Caco-2 (cell line): ENCODE data around the gene NT5C3A. TPM values are rescaled to one million over a fixed set of nuclear protein-coding genes. Genes with fewer than 3 reads are reported as not detected.

Experiments
- Bru-seq: library from RNA; stranded (reverse); fragments of 400-500 nt; gene quantifications from one replicate; lab custom pipeline; 2021; lab: Mats Ljungman, UMichigan
- BruChase-seq, 2 experiments: library from RNA; stranded (reverse); fragments of 400-500 nt; gene quantifications; one replicate each; lab custom pipeline; 2021; lab: Mats Ljungman, UMichigan
- BruUV-seq: library from RNA; stranded (reverse); fragments of 400-500 nt; replicated peaks from 2 replicates; lab custom pipeline; 2021; lab: Mats Ljungman, UMichigan
- CTCF ChIA-PET: fragments of 300-600 bp; sonication (Branson Sonifier 250); formaldehyde crosslinking; loops from one replicate; lab custom pipeline; 2022; ENCODE audit warnings: antibody characterized with exemption; lab: Charles Lee
- POLR2A ChIA-PET: fragments of 300-600 bp; sonication (Branson Sonifier 250); formaldehyde crosslinking; loops from one replicate; lab custom pipeline; 2022; ENCODE audit warnings: antibody characterized with exemption; lab: Charles Lee
- DNase-seq, 2 experiments: peaks; one replicate each; pipeline versions ENCODE4 v3.0.0 to v3.0.0-alpha.2; 2020 to 2022
- H3K27me3 ChIP-seq: replicated peaks from 2 replicates; pipeline ENCODE4 v1.6.0; 2011; ENCODE audit warnings: low read length; ENCODE audit not compliant: control insufficient read depth, insufficient read depth
- H3K36me3 ChIP-seq: 2 replicates; pipeline ENCODE4 v1.5.1; 2011; ENCODE audit warnings: low read length; ENCODE audit not compliant: control insufficient read depth, insufficient read depth
- H3K4me1 ChIP-seq: fragments of 250-450 bp; sonication (Bioruptor Pico); 2 replicates; pipeline ENCODE4 v1.5.1; 2020; ENCODE audit warnings: mild to moderate bottlenecking
- H3K4me3 ChIP-seq: 2 replicates; pipeline ENCODE4 v1.5.1; 2011; ENCODE audit warnings: low read depth, mild to moderate bottlenecking, control low read depth, low read length
- H3K9me3 ChIP-seq: fragments of 250-450 bp; sonication (Bioruptor Pico); 2 replicates; pipeline ENCODE4 v1.5.1; 2020; ENCODE audit warnings: mild to moderate bottlenecking, moderate library complexity
- H3K27ac Mint-ChIP-seq: one replicate; pipeline ENCODE4 v1.8.0; 2022; ENCODE audit warnings: mixed read lengths; ENCODE audit not compliant: unreplicated experiment
- H3K27me3 Mint-ChIP-seq: one replicate; pipeline ENCODE4 v1.8.0; 2022; ENCODE audit warnings: mixed read lengths; ENCODE audit not compliant: insufficient read depth, unreplicated experiment
- H3K36me3 Mint-ChIP-seq: one replicate; pipeline ENCODE4 v1.8.0; 2022; ENCODE audit warnings: mild to moderate bottlenecking, mixed read lengths; ENCODE audit not compliant: insufficient read depth, unreplicated experiment
- H3K4me1 Mint-ChIP-seq: one replicate; pipeline ENCODE4 v1.8.0; 2022; ENCODE audit warnings: low read depth, mixed read lengths; ENCODE audit not compliant: unreplicated experiment
- H3K4me3 Mint-ChIP-seq: one replicate; pipeline ENCODE4 v1.8.0; 2022; ENCODE audit warnings: mild to moderate bottlenecking, moderate library complexity, mixed read lengths; ENCODE audit not compliant: unreplicated experiment
- H3K9me3 Mint-ChIP-seq: one replicate; pipeline ENCODE4 v1.8.0; 2022; ENCODE audit warnings: mixed read lengths; ENCODE audit not compliant: unreplicated experiment
- CTCF ChIP-seq, 2 experiments: fragments of 200-600 bp in 1 of 2; IDR thresholded peaks; 1 replicate in 1 of 2; 2 replicates in 1 of 2; pipeline versions ENCODE4 v1.5.1 to v1.8.0; 2011 to 2022; ENCODE audit warnings: antibody characterized with exemption in 1 of 2, control low read depth in 1 of 2, inconsistent platforms in 1 of 2, low read depth in 1 of 2, low read length in 1 of 2, mild to moderate bottlenecking in 1 of 2, moderate library complexity in 1 of 2; ENCODE audit not compliant: insufficient read depth in 1 of 2, severe bottlenecking in 1 of 2, unreplicated experiment in 1 of 2
- intact Hi-C: fragments of 100-400 bp; cut with micrococcal nuclease; formaldehyde crosslinking; loops from one replicate; pipeline ENCODE4 v1.10.0; 2022; ENCODE audit not compliant: unreplicated experiment
- long read RNA-seq: library from polyadenylated mRNA; stranded (forward); transcript quantifications from one replicate; pipeline ENCODE4 v2.0.0, GENCODE V29; 2022
- total RNA-seq: library from RNA; stranded (reverse); gene quantifications from 2 replicates; pipeline ENCODE4 v1.2.3, GENCODE V29; 2022

Gene NT5C3A
- total RNA-seq (32.6 and 38.9 TPM in 2 replicates), Bru-seq, nascent RNA (percentile 80 among the genes with signal in this experiment), BruChase-seq, experiment 1, labeled RNA remaining after a 2-hour chase (percentile 75 among the genes with signal in this experiment), BruChase-seq, experiment 2, labeled RNA remaining after a 6-hour chase (percentile 80 among the genes with signal in this experiment)
- long read RNA-seq, transcript NT5C3A-201 (9 exons, 1,704 nt) = major isoform, 40 of 77 reads
- long read RNA-seq, transcript NT5C3A-204 (10 exons, 1,759 nt) = minor isoform, 21 of 77 reads
- long read RNA-seq, partial matches to known transcripts = 5 of 77 reads
- long read RNA-seq, other reads (novel, unspliced or antisense) = 10 of 77 reads

- peak; percentile 51 to 64 for DNase-seq
- H3K4me1 Mint-ChIP-seq = peaks cover 7% of the 10 kb centered on the region
- H3K27ac Mint-ChIP-seq = peak within 1 kb of the TSS; percentile 87
- peaks cover 14% of the 10 kb centered on the region for H3K36me3 Mint-ChIP-seq
- intact Hi-C loops = loop anchor here (1.0 to 5.0 kb wide), 4 partner anchors 18 to 105 kb away; partner anchors contain the start of genes BBS9, FKBP9 and RP9
- no peak for TF ChIP-seq CTCF (IDR thresholded peaks at IDR 0.05; ENCODE audit: insufficient read depth in 1 of 2, low read depth in 1 of 2, low read length in 1 of 2, severe bottlenecking in 1 of 2, unreplicated experiment in 1 of 2)
- no peaks in the 10 kb centered on the region for H3K27me3 Mint-ChIP-seq
- Histone ChIP-seq H3K4me3 (peak within 1 kb of the TSS; percentile 91), H3K27me3 (no peaks in the 10 kb centered on the region), H3K36me3 (no peaks in the 10 kb centered on the region), H3K4me1 (0 out of 2 replicates have a peak, but pooled peaks cover 5% of the 10 kb centered on the region), H3K9me3 (no peaks in the 10 kb centered on the region)
- peak within 1 kb of the TSS; percentile 97 for H3K4me3 Mint-ChIP-seq
- ChIA-PET CTCF (interaction anchor here (0.6 to 2.2 kb wide), 4 partner anchors 18 to 216 kb away, joined by 3 to 14 read pairs (median 5); partner anchors contain the start of genes FKBP9 and RP9), POLR2A (interaction anchor here (0.6 to 1.4 kb wide), 3 partner anchors 10 to 216 kb away, joined by 3 to 13 read pairs (median 4); partner anchors contain the start of gene FKBP9)
- peaks cover 19% of the 10 kb centered on the region for H3K9me3 Mint-ChIP-seq
- BruUV-seq = no TSS peak
Measured at GRCh38 chr7:33062023-33062781, at the start of gene NT5C3A. Gene NT5C3A (minus strand): TSS chr7:33062776. CDS start chr7:33062705, 71 bp downstream.

DNA sequence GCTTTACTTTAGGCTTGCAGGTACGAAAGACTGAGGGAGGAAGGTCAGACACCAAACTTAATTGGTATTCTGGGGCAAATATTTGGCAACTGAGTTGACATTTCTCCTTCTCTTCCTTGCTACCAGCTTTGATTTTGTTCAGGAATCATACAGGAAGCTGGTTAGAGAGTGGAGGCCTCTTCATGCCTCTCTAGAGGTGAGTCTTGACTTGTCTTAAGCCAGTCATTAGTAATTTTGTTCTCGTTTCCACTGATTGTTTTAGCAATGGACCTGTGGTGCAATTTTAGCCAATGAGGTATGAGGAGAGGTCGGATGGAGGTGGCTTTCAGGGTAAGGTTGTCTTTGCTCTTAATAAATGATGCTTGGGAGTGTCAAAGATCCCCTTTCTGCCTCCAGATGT is 49.0 kb upstream of the NT5C3A start:
- peaks cover 7% of the 10 kb centered on the region for H3K4me1 Mint-ChIP-seq
- no TSS peak for BruUV-seq
- Histone ChIP-seq H3K27me3 (no peaks in the 10 kb centered on the region; the same call in 1 of the 2 replicates), H3K4me1 (peaks cover 4% of the 10 kb centered on the region), H3K9me3 (no peaks in the 10 kb centered on the region), H3K36me3 (no peaks in the 10 kb centered on the region), H3K4me3 (no peak overlapping the region)
- H3K4me3 Mint-ChIP-seq = no peak overlapping the region
- no peaks in the 10 kb centered on the region for H3K9me3 Mint-ChIP-seq
- CTCF ChIA-PET = no interaction called here
- no peak overlapping the region for H3K27ac Mint-ChIP-seq
- TF ChIP-seq CTCF (IDR thresholded peaks at IDR 0.05; ENCODE audit: insufficient read depth in 1 of 2, low read depth in 1 of 2, low read length in 1 of 2, severe bottlenecking in 1 of 2, unreplicated experiment in 1 of 2) = no peak
- no peak for DNase-seq
- H3K27me3 Mint-ChIP-seq = peaks cover 22% of the 10 kb centered on the region
- H3K36me3 Mint-ChIP-seq = no peaks in the 10 kb centered on the region
- POLR2A ChIA-PET = no interaction called here
- intact Hi-C loops = no loop called here

DNA sequence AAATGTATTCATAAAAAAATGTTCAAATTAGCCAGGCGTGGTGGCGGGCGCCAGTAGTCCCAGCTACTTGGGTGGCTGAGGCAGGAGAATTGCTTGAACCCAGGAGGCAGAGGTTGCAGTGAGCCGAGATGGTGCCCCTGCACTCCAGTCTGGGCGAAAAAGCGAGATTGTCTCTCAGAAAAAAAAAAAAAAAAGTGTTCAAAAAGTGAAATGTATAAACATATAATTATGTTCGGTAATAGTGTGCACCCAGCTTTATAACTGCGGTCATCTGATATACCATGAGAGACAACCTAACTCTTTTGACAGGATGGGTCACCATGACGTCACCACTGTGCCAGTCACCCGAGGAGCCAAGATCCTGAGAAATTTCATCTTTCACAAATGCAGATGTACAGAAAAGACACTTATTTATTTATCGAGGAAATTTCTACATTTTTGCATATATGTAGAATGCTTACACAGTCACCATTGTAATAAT is 47.2 kb upstream of the NT5C3A start:
- intact Hi-C loops = loop anchor here (1.0 to 10.0 kb wide), 5 partner anchors 20 to 305 kb away; partner anchors contain the start of genes BBS9, FKBP9 and NT5C3A
- Mint-ChIP-seq H3K4me1 (peaks cover 7% of the 10 kb centered on the region), H3K36me3 (no peaks in the 10 kb centered on the region), H3K27ac (no peak overlapping the region), H3K27me3 (peaks cover 16% of the 10 kb centered on the region), H3K4me3 (peak overlapping the region; percentile 83), H3K9me3 (no peaks in the 10 kb centered on the region)
- peaks cover 4% of the 10 kb centered on the region for H3K4me1 ChIP-seq
- H3K27me3 ChIP-seq = no peaks in the 10 kb centered on the region; the same call in 1 of the 2 replicates
- no peaks in the 10 kb centered on the region for H3K36me3 ChIP-seq
- no peak for DNase-seq
- CTCF ChIA-PET = interaction anchor here (0.9 to 3.5 kb wide), 3 partner anchors 19 to 264 kb away, joined by 3 to 20 read pairs (median 3); no protein-coding TSS in a partner anchor
- peak overlapping the region; percentile 87 for H3K4me3 ChIP-seq
- BruUV-seq = no TSS peak
- H3K9me3 ChIP-seq = no peaks in the 10 kb centered on the region
- POLR2A ChIA-PET = no interaction called here
- TF ChIP-seq CTCF (IDR thresholded peaks at IDR 0.05; ENCODE audit: insufficient read depth in 1 of 2, low read depth in 1 of 2, low read length in 1 of 2, severe bottlenecking in 1 of 2, unreplicated experiment in 1 of 2) = no peak
